ENCODE measurements around the gene TIAM2. TPM values are rescaled to one million over a fixed set of nuclear protein-coding genes. Genes with fewer than 3 reads are reported as not detected.
A peak's percentile ranks its signal among the peaks of the same experiment; 100 is the strongest.

TIAM2 gene
- total and polyA plus RNA-seq, 9 of the 15 experiments (the other 6 are each of a cell fraction or from before 2014, with no cell fraction given), result 0.73 to 6.5 (median 4.3) TPM

- TF ChIP-seq, protein P1, sequence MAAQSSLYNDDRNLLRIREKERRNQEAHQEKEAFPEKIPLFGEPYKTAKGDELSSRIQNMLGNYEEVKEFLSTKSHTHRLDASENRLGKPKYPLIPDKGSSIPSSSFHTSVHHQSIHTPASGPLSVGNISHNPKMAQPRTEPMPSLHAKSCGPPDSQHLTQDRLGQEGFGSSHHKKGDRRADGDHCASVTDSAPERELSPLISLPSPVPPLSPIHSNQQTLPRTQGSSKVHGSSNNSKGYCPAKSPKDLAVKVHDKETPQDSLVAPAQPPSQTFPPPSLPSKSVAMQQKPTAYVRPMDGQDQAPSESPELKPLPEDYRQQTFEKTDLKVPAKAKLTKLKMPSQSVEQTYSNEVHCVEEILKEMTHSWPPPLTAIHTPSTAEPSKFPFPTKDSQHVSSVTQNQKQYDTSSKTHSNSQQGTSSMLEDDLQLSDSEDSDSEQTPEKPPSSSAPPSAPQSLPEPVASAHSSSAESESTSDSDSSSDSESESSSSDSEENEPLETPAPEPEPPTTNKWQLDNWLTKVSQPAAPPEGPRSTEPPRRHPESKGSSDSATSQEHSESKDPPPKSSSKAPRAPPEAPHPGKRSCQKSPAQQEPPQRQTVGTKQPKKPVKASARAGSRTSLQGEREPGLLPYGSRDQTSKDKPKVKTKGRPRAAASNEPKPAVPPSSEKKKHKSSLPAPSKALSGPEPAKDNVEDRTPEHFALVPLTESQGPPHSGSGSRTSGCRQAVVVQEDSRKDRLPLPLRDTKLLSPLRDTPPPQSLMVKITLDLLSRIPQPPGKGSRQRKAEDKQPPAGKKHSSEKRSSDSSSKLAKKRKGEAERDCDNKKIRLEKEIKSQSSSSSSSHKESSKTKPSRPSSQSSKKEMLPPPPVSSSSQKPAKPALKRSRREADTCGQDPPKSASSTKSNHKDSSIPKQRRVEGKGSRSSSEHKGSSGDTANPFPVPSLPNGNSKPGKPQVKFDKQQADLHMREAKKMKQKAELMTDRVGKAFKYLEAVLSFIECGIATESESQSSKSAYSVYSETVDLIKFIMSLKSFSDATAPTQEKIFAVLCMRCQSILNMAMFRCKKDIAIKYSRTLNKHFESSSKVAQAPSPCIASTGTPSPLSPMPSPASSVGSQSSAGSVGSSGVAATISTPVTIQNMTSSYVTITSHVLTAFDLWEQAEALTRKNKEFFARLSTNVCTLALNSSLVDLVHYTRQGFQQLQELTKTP (IDR thresholded peaks at IDR 0.05; ENCODE audit: low read depth in 1 of 2, partially characterized antibody in 2 of 2), result peak; percentile 35 to 46
- TF ChIP-seq NUFIP1 (IDR thresholded peaks at IDR 0.05; ENCODE audit: partially characterized antibody) (no peak), GATAD2A (IDR thresholded peaks at IDR 0.05) (peak; percentile 87; the same call in 1 of the 2 replicates), NCOA1 (IDR thresholded peaks at IDR 0.05; ENCODE audit: low read depth) (peak; percentile 67), BCOR (IDR thresholded peaks at IDR 0.05) (peak; percentile 93), ETV6 (IDR thresholded peaks at IDR 0.05; ENCODE audit: borderline replicate concordance in 1 of 2, low read depth in 2 of 2, low read length in 1 of 2) (peak in 1 of 2 experiments; percentile 50; a peak in 1 of 4 replicates), ETV6 (CRISPR knock-in tag; IDR thresholded peaks at IDR 0.05; ENCODE audit: borderline replicate concordance) (no peak), ZNF23 (CRISPR knock-in tag; IDR thresholded peaks at IDR 0.05) (no peak), MCM3 (IDR thresholded peaks at IDR 0.05) (no peak), MTA1 (IDR thresholded peaks at IDR 0.05; ENCODE audit: borderline replicate concordance) (peak; percentile 87), FIP1L1 (IDR thresholded peaks at IDR 0.05; ENCODE audit: low read depth, low read length, poor library complexity, severe bottlenecking) (no peak)
Measured at GRCh38 chr6:155079985-155080452, 84.9 kb downstream of the TIAM2 start (continued).

Measured in K562 (cell line).